GM18505 (cell line): Measurements from ENCODE around the gene GPBAR1.

Source experiments
- ATAC-seq: cut with Tn5 transposase; IDR thresholded peaks from one replicate; pipeline ENCODE4 v1.9.1; 2021; ENCODE audit not compliant: unreplicated experiment
- POLR2A ChIP-seq: IDR thresholded peaks from 4 replicates; pipeline ENCODE4 v1.6.1; 2011; ENCODE audit warnings: borderline replicate concordance; ENCODE audit not compliant: insufficient read depth, insufficient read length; ENCODE audit errors: extremely low read depth

GPBAR1 gene

GRCh38 chr2:218260742-218261422 is at the start of gene GPBAR1:
Gene GPBAR1, plus strand, starts transcription at chr2:218261015. Its CDS starts 1,710 bp downstream, at chr2:218262725.
- ATAC-seq: no peak
- TF ChIP-seq POLR2A: no peak

GRCh38 chr2:218214116-218214515 is 46.7 kb upstream of the GPBAR1 start:
- no peak for ATAC-seq
- TF ChIP-seq POLR2A: no peak

- ATAC-seq: no peak
- TF ChIP-seq POLR2A: no peak
Observed at GRCh38 chr2:218216336-218216673, 44.5 kb upstream of the GPBAR1 start.

- peak; percentile 68 for ATAC-seq
Observed at GRCh38 chr2:218216674-218217359, 44.0 kb upstream of the GPBAR1 start, which contains the start of gene ARPC2. Gene ARPC2, plus strand, starts transcription at chr2:218217189. Its CDS starts 282 bp downstream, at chr2:218217471.

GRCh38 chr2:218217360-218218267 is 43.2 kb upstream of the GPBAR1 start:
- peak; percentile 34 for ATAC-seq
- TF ChIP-seq POLR2A: peak; percentile 53

More at GRCh38 chr2:218216674-218217359, 44.0 kb upstream of the GPBAR1 start, which contains the start of gene ARPC2:
- peak; percentile 86 for TF ChIP-seq POLR2A

GRCh38 chr2:218218268-218219185 is 42.3 kb upstream of the GPBAR1 start:
- ATAC-seq: peak; percentile 29
- peak; percentile 73 for TF ChIP-seq POLR2A

- no peak for TF ChIP-seq POLR2A
- no peak for ATAC-seq
Observed at GRCh38 chr2:218219934-218220333, 40.9 kb upstream of the GPBAR1 start.

GRCh38 chr2:218221000-218221399 is 39.8 kb upstream of the GPBAR1 start:
- no peak for TF ChIP-seq POLR2A
- no peak for ATAC-seq

GRCh38 chr2:218223046-218223445 is 37.8 kb upstream of the GPBAR1 start:
- no peak for TF ChIP-seq POLR2A
- ATAC-seq: no peak

- no peak for ATAC-seq
- no peak for TF ChIP-seq POLR2A
Observed at GRCh38 chr2:218224186-218224585, 36.6 kb upstream of the GPBAR1 start.

GRCh38 chr2:218226903-218227302 is 33.9 kb upstream of the GPBAR1 start:
- ATAC-seq: no peak
- no peak for TF ChIP-seq POLR2A

GRCh38 chr2:218228366-218229090 is 32.3 kb upstream of the GPBAR1 start:
- TF ChIP-seq POLR2A: no peak
- ATAC-seq: no peak
